Right lobe of liver (tissue), 4 donors: ENCODE measurements around the gene HSD17B13.

ENCODE experiments used
- CTCF ChIP-seq, 4 donors: fragments of 200-600 bp in 3 of 4; fragments of 450-650 bp in 1 of 4; IDR thresholded peaks; one replicate each; pipeline versions ENCODE4 v1.5.1 to v1.8.0; 2016 to 2022; ENCODE audit warnings: antibody characterized with exemption in 4 of 4, mild to moderate bottlenecking in 2 of 4
- POLR2A ChIP-seq: fragments of 450-650 bp; IDR thresholded peaks from one replicate; pipeline ENCODE4 v1.6.1; 2017; ENCODE audit warnings: antibody characterized with exemption, mild to moderate bottlenecking
- donor health status: DM: no; HTN: no; CAD: no.
- donor health status: DM: no; HTN: no; CAD: no.
- donor health status: DM: no; HTN: yes; CAD: no.

GRCh38 chr4:87311684-87312083 lies 11.0 kb downstream of the HSD17B13 start:
- TF ChIP-seq CTCF (IDR thresholded peaks at IDR 0.05) = no peak
- TF ChIP-seq POLR2A = no peak
